LNCaP clone FGC (cell line): Measurements from ENCODE around the gene VEGFB.
A peak's percentile ranks its signal among the peaks of the same experiment; 100 is the strongest.

Source experiments
- DNase-seq: peaks from one replicate; pipeline ENCODE4 v3.0.0-alpha.2; 2011; ENCODE audit warnings: low read depth
- H3K4me3 ChIP-seq: 2 replicates; pipeline ENCODE4 v1.5.1; 2011; ENCODE audit warnings: mild to moderate bottlenecking, low read depth, low read length, control low read depth
- TF ChIP-seq, protein P1 (sequence below): IDR thresholded peaks from 2 replicates; pipeline ENCODE4 v1.5.1; 2012; ENCODE audit warnings: mild to moderate bottlenecking; ENCODE audit not compliant: control insufficient read depth, insufficient read depth; ENCODE audit errors: extremely low read depth

Gene VEGFB

GRCh38 chr11:64248578-64248977, 14.2 kb downstream of the VEGFB start:
- no peak for DNase-seq
- no peak overlapping the region for H3K4me3 ChIP-seq
- TF ChIP-seq, protein P1, sequence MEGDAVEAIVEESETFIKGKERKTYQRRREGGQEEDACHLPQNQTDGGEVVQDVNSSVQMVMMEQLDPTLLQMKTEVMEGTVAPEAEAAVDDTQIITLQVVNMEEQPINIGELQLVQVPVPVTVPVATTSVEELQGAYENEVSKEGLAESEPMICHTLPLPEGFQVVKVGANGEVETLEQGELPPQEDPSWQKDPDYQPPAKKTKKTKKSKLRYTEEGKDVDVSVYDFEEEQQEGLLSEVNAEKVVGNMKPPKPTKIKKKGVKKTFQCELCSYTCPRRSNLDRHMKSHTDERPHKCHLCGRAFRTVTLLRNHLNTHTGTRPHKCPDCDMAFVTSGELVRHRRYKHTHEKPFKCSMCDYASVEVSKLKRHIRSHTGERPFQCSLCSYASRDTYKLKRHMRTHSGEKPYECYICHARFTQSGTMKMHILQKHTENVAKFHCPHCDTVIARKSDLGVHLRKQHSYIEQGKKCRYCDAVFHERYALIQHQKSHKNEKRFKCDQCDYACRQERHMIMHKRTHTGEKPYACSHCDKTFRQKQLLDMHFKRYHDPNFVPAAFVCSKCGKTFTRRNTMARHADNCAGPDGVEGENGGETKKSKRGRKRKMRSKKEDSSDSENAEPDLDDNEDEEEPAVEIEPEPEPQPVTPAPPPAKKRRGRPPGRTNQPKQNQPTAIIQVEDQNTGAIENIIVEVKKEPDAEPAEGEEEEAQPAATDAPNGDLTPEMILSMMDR = no peak

- no peak for DNase-seq
- TF ChIP-seq, protein P1 = no peak
- no peak overlapping the region for H3K4me3 ChIP-seq
Observed at GRCh38 chr11:64249038-64249437, 14.7 kb downstream of the VEGFB start.

DNA sequence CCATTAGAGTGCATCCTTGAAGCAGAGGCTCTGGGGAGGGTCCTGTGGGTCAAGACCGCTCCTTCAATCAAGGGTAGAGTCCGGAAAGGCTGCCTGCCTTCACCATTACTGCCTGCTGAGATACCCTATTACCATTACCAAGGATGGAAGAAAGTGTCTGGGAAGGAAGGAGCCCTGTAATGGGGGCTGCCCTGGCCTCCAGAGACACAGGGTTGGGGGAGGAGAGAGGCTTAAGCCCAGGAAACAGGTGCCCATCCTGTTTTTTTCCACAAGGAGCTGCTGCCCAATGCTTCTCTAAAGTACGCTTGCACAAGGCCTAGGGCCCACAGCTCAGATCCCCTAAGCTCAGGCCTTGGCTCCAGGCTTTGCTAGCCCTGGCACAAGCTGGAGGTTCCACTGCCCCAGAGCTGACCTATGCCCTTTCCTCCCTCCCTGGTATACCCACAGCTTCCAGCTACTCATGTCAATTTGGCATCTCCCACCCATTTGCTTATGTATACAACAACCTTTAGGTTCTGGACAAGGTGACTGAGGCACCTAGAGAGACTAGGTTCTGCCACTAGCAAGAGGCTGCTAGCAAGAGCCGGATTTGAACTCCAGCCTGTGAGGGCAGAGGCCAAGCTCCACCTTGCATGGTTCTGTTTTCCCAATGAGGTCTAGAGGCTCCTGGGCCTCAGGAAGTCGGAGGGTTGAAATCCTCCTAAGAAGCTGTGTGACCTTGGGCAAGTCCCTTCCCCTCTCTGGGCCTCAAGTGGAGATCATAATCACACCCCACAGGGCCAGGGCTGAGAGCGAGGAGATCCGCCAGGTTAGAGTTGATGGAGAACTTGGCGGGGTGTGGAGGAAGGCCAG, 15.4 kb downstream of the VEGFB start:
- no peak for DNase-seq
- H3K4me3 ChIP-seq = no peak overlapping the region
- TF ChIP-seq, protein P1 = no peak

DNA sequence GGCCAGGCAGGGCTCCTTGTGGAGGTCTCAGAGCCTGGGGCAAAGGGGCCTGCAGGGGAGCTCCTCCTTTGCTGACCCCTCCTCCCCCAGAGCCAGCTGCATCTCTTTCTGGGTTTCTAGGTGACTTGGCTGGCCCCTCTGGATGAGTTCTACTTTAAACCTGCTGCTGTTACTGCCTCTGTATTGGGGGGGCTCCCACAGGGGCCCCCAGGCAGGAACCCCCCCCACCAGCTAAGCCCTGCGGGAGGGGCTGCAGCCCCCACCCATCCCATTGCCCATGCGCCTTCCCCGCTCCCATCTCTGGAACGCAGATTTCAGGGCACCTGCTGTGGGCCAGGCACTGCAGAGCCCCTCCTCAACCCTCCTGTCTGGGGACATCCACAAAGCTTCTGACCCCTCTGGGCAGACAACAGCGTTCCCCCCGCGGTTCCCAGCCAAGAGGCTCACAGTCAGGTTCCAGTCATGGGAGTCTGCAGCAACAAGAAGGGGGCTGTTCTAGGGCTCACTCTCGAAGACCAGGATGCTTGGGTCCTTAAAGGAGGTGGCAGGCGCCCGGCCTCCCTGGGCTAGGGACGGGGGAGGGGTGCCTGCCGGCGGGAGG, 16.1 kb downstream of the VEGFB start:
- H3K4me3 ChIP-seq = peak overlapping the region; percentile 52
- no peak for DNase-seq
- TF ChIP-seq, protein P1 = no peak

DNA sequence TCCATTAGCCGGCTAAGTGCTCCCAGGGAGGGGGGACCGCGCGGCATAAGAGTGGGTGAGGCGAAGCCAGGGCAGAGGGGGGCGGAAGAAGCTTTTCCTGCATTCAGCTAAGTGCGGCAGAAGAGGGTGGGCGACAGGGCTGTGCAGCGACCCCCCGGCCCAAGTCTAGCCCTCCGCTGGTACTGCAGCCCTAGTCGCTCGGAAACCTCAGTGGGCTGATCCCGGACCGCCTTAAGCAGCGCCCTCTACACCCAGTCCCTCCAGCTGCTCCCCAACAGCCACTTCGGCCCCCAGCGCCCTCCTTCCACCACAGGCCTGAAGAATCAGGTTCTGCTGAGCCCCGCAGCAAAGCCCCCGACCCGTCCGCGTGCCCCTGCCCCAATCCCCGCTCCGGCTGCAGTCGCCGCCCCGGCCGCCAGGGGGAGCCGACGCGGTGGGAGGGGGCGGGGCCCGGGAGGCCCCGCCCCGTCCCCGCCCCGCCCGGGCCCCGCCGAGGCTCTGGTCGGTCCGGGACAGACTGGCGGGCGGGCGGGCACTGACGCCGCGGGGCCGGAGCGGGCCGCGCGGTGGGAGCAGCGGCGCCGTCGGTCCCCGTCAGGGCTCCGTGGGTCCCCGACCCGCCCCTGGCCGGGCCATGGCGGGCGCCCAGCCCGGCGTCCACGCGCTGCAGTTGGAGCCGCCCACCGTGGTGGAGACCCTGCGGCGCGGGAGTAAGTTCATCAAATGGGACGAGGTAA, 16.8 kb downstream of the VEGFB start, which contains the start of gene PLCB3:
TSS of gene PLCB3 (plus strand) at position 515 of the 737 bp plus-strand sequence. CDS start at position 635, 120 bp downstream.
- no peak for DNase-seq
- peak within 1 kb of the TSS; percentile 85 for H3K4me3 ChIP-seq
- TF ChIP-seq, protein P1 = peak; percentile 79

DNA sequence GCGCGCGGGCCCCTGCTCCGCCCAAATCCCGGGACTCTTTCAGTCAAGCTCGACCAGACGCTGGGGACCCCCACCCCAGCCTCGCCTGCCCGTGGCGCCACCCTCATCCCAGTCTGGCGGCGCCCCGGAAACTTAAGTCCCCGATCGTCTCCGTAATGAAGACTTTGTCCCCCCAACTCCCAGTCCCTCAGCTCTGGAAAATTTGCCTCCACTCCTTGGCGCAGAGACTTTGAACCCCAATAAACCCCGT, 17.3 kb downstream of the VEGFB start:
- TF ChIP-seq, protein P1 = no peak
- H3K4me3 ChIP-seq = peak overlapping the region; percentile 85
- DNase-seq = no peak
